Sigmoid colon (tissue), 4 donors: Measurements from ENCODE around the gene CYP4V2.

Experiments
- EP300 ChIP-seq, 4 donors: sonication (generic); formaldehyde crosslinking; IDR thresholded peaks; one replicate each; pipeline ENCODE4 v1.6.1; 2017; ENCODE audit warnings: antibody characterized with exemption in 4 of 4
- POLR2AphosphoS5 ChIP-seq, 4 donors: sonication (generic); formaldehyde crosslinking; IDR thresholded peaks; one replicate each; pipeline ENCODE4 v1.6.1; 2017; ENCODE audit warnings: antibody characterized with exemption in 4 of 4
- TF ChIP-seq, protein P1 (sequence below), 4 experiments: fragments of 450-650 bp in 3 of 4; fragments of 200-600 bp in 1 of 4; IDR thresholded peaks; one replicate each; pipeline ENCODE4 v1.5.1; 2016 to 2019; ENCODE audit warnings: antibody characterized with exemption in 4 of 4, mild to moderate bottlenecking in 3 of 4, moderate library complexity in 2 of 4

DNA sequence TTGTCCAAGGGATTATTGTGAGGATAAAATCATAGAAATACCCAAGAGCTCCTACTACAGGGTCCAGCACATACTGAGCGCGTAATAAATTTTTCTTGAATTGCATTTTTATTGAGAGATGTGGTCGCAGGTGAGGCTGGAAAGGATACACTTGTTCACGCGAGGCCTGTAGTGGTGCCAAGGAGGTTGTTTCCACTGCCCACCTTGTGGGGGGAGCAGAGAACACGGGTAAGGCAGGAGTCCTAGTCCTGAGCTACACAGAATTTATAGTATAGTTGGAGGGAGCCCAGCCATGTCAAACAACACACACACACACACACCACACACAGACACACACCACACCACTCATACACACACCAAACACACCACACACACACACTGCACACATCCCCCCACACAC lies 31.8 kb upstream of the CYP4V2 start:
- TF ChIP-seq, protein P1, sequence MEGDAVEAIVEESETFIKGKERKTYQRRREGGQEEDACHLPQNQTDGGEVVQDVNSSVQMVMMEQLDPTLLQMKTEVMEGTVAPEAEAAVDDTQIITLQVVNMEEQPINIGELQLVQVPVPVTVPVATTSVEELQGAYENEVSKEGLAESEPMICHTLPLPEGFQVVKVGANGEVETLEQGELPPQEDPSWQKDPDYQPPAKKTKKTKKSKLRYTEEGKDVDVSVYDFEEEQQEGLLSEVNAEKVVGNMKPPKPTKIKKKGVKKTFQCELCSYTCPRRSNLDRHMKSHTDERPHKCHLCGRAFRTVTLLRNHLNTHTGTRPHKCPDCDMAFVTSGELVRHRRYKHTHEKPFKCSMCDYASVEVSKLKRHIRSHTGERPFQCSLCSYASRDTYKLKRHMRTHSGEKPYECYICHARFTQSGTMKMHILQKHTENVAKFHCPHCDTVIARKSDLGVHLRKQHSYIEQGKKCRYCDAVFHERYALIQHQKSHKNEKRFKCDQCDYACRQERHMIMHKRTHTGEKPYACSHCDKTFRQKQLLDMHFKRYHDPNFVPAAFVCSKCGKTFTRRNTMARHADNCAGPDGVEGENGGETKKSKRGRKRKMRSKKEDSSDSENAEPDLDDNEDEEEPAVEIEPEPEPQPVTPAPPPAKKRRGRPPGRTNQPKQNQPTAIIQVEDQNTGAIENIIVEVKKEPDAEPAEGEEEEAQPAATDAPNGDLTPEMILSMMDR (IDR thresholded peaks at IDR 0.05): no peak
- TF ChIP-seq POLR2AphosphoS5 (IDR thresholded peaks at IDR 0.05): no peak
- no peak for TF ChIP-seq EP300 (IDR thresholded peaks at IDR 0.05)
